ENCODE results near the gene TTC33. TPM values are rescaled to one million over a fixed set of nuclear protein-coding genes. Genes with fewer than 3 reads are reported as not detected.

The TTC33 gene
- polyA plus RNA-seq, 1 donor from 2014 or later, result 73.5 TPM

DNA sequence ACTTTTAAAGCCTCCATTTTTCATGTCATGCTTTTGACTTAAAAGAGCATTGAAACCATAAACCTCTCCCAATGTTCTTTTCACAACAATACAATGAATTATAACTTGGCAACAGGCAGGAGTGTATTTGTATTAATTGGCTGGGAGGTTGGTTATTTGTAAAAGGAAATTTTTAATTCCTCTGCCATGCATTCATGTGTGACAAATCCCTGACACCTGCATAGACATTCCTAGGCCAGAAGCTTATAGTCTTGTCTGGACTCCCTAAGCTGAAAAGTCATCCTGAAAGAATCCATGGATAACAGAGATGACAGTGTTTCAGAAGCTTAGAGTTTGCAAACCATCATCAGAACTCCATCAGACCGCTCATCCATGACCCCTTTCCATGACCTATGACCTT is 152.4 kb downstream of the TTC33 start:
- TF ChIP-seq, protein P1, sequence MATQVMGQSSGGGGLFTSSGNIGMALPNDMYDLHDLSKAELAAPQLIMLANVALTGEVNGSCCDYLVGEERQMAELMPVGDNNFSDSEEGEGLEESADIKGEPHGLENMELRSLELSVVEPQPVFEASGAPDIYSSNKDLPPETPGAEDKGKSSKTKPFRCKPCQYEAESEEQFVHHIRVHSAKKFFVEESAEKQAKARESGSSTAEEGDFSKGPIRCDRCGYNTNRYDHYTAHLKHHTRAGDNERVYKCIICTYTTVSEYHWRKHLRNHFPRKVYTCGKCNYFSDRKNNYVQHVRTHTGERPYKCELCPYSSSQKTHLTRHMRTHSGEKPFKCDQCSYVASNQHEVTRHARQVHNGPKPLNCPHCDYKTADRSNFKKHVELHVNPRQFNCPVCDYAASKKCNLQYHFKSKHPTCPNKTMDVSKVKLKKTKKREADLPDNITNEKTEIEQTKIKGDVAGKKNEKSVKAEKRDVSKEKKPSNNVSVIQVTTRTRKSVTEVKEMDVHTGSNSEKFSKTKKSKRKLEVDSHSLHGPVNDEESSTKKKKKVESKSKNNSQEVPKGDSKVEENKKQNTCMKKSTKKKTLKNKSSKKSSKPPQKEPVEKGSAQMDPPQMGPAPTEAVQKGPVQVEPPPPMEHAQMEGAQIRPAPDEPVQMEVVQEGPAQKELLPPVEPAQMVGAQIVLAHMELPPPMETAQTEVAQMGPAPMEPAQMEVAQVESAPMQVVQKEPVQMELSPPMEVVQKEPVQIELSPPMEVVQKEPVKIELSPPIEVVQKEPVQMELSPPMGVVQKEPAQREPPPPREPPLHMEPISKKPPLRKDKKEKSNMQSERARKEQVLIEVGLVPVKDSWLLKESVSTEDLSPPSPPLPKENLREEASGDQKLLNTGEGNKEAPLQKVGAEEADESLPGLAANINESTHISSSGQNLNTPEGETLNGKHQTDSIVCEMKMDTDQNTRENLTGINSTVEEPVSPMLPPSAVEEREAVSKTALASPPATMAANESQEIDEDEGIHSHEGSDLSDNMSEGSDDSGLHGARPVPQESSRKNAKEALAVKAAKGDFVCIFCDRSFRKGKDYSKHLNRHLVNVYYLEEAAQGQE (IDR thresholded peaks at IDR 0.05; ENCODE audit: borderline replicate concordance), result no peak
- TF ChIP-seq EP300 (conservative IDR thresholded peaks at IDR 0.05; ENCODE audit: poor library complexity, severe bottlenecking) (no peak), POLR2AphosphoS5 (IDR thresholded peaks at IDR 0.05) (no peak), SMC3 (conservative IDR thresholded peaks at IDR 0.05; ENCODE audit: poor library complexity) (no peak), TAF1 (IDR thresholded peaks at IDR 0.05; ENCODE audit: low read depth) (no peak), RAD21 (conservative IDR thresholded peaks at IDR 0.05) (no peak), EZH2 (IDR thresholded peaks at IDR 0.05; ENCODE audit: borderline replicate concordance, insufficient read depth, low read length, poor library complexity, severe bottlenecking) (no peak), MXI1 (conservative IDR thresholded peaks at IDR 0.05; ENCODE audit: poor library complexity, severe bottlenecking) (no peak)
- TF ChIP-seq, protein P2, sequence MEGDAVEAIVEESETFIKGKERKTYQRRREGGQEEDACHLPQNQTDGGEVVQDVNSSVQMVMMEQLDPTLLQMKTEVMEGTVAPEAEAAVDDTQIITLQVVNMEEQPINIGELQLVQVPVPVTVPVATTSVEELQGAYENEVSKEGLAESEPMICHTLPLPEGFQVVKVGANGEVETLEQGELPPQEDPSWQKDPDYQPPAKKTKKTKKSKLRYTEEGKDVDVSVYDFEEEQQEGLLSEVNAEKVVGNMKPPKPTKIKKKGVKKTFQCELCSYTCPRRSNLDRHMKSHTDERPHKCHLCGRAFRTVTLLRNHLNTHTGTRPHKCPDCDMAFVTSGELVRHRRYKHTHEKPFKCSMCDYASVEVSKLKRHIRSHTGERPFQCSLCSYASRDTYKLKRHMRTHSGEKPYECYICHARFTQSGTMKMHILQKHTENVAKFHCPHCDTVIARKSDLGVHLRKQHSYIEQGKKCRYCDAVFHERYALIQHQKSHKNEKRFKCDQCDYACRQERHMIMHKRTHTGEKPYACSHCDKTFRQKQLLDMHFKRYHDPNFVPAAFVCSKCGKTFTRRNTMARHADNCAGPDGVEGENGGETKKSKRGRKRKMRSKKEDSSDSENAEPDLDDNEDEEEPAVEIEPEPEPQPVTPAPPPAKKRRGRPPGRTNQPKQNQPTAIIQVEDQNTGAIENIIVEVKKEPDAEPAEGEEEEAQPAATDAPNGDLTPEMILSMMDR (IDR thresholded peaks at IDR 0.05; ENCODE audit: poor library complexity, severe bottlenecking), result no peak
- Histone ChIP-seq H3K27ac (ENCODE audit: low read length) (no peak overlapping the region), H3K36me3 (ENCODE audit: insufficient read depth, low read length) (no peaks in the 10 kb centered on the region), H3K4me3 (ENCODE audit: low read length) (no peak overlapping the region), H3K9ac (ENCODE audit: low read length) (no peak overlapping the region), H3K27me3 (ENCODE audit: insufficient read depth, low read depth, low read length) (no peaks in the 10 kb centered on the region), H4K20me1 (ENCODE audit: insufficient read depth) (no peaks in the 10 kb centered on the region), H3K79me2 (replicated peaks; ENCODE audit: insufficient read depth, low read length) (no peaks in the 10 kb centered on the region), H3K9me2 (ENCODE audit: insufficient read depth, low read length) (no peaks in the 10 kb centered on the region), H3K4me2 (ENCODE audit: low read length) (no peak overlapping the region), H2AFZ (ENCODE audit: low read depth, low read length) (no peak overlapping the region), H3F3A (ENCODE audit: insufficient read depth, low read length, poor library complexity, severe bottlenecking) (no peaks in the 10 kb centered on the region), H3K9me3 (ENCODE audit: low read length) (no peaks in the 10 kb centered on the region)

DNA sequence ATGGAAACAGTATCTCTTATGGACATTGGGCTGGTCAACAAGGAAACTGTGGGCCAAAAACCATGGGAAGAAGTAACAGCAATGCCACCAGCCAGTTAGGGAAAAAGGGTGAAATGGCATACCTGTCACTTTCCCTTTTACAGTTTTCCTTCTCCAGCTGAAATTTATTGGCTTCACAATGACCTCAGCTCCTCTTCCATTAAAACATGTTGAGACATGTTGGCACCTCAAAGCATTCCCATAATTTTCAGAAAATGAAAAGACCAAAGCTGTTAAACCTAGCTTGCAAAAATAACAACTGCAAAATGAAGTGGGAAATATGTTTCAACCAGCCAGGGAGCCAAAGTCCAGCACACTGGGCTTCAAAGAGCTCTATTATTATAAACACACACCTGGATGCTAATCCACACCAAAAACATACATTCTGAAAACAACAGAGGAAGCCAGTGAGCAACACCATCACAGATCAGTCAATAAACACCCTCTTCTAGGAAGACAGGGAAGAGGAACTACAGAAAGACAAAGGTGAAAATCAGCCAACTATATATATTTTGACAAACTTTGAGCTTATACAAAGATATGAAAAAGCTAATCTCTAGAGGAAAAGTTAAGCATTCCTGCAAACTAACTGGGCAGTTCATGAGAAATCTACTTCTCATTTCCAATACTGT is 154.4 kb downstream of the TTC33 start:
- no peaks in the 10 kb centered on the region for H4K20me1 ChIP-seq (ENCODE audit: insufficient read depth)
- no peaks in the 10 kb centered on the region for H3K9me3 ChIP-seq (ENCODE audit: low read length)
- H3F3A ChIP-seq (ENCODE audit: insufficient read depth, low read length, poor library complexity, severe bottlenecking), result no peaks in the 10 kb centered on the region
- no peaks in the 10 kb centered on the region for H3K79me2 ChIP-seq (replicated peaks; ENCODE audit: insufficient read depth, low read length)
- TF ChIP-seq EP300 (conservative IDR thresholded peaks at IDR 0.05; ENCODE audit: poor library complexity, severe bottlenecking) (no peak), POLR2AphosphoS5 (IDR thresholded peaks at IDR 0.05) (no peak), RAD21 (conservative IDR thresholded peaks at IDR 0.05) (no peak), SMC3 (conservative IDR thresholded peaks at IDR 0.05; ENCODE audit: poor library complexity) (no peak), TAF1 (IDR thresholded peaks at IDR 0.05; ENCODE audit: low read depth) (no peak), MXI1 (conservative IDR thresholded peaks at IDR 0.05; ENCODE audit: poor library complexity, severe bottlenecking) (no peak), EZH2 (IDR thresholded peaks at IDR 0.05; ENCODE audit: borderline replicate concordance, insufficient read depth, low read length, poor library complexity, severe bottlenecking) (no peak)
- TF ChIP-seq, protein P2 (IDR thresholded peaks at IDR 0.05; ENCODE audit: poor library complexity, severe bottlenecking), result no peak
- TF ChIP-seq, protein P1 (IDR thresholded peaks at IDR 0.05; ENCODE audit: borderline replicate concordance), result no peak
- H3K4me3 ChIP-seq (ENCODE audit: low read length), result no peak overlapping the region
- no peaks in the 10 kb centered on the region for H3K36me3 ChIP-seq (ENCODE audit: insufficient read depth, low read length)
- no peak overlapping the region for H3K27ac ChIP-seq (ENCODE audit: low read length)
- H3K9ac ChIP-seq (ENCODE audit: low read length), result no peak overlapping the region
- no peak overlapping the region for H2AFZ ChIP-seq (ENCODE audit: low read depth, low read length)
- H3K4me2 ChIP-seq (ENCODE audit: low read length), result no peak overlapping the region
- H3K9me2 ChIP-seq (ENCODE audit: insufficient read depth, low read length), result no peaks in the 10 kb centered on the region
- H3K27me3 ChIP-seq (ENCODE audit: insufficient read depth, low read depth, low read length), result no peaks in the 10 kb centered on the region

All from neural cell (in vitro differentiated cells).